ENCODE results near the gene HMX1.

HMX1 gene

DNA sequence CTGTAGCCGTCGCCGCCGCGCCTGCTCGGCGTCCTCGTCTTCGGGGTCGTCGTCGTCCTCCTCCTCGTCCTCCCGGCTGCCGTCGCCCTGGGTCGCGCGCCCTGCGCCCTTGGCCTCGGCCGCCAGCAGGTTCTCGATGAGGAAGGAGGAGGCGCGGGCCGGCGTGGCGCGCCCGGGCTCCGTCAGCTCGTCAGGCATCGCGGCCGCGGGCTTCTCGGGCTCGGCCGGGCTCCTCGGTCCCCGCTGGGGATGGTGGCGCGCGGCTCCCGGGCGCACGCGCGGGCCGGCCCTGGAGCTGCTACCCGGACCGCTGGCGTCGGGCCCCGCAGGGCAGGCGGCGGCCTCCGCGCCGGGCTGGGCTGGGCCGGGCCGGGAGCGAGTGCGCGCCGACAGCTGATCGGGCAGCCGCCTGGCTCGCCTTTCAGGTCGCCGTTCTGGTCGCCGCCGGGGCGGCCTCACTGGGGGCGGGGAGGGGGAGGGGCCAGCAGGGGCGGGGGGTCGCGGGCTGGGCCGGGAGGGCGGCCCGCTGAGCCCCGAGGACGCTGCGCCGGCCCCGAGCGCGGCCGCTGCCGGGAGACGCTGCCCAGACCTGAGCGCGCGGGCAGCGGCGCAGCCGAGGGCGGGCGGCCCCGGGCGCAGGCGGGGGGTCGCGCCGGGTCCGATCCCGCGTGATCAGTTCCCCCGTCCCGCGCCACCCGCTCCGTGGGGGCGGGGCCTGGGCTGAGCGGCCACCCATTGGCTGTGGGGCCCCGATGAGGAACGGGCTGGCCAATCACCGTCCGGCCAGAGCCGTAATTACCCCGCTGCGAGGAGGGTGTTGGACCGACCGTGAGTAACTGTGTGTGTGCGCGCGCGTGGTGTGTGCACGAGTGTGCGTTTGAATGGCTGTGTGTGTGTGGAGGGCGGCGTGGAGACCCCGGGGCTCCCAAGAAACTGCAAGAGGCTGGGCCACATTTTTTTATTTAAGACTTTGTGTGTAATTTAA, at the start of gene HMX1:
HMX1 (minus strand) TSS at position 423 of the 985 bp plus-strand sequence; CDS start at position 198, 225 bp downstream.
- no peak for DNase-seq (ENCODE audit: low read depth)
- H3K4me3 ChIP-seq (ENCODE audit: low read depth, low read length), result no peak within 1 kb of the TSS

DNA sequence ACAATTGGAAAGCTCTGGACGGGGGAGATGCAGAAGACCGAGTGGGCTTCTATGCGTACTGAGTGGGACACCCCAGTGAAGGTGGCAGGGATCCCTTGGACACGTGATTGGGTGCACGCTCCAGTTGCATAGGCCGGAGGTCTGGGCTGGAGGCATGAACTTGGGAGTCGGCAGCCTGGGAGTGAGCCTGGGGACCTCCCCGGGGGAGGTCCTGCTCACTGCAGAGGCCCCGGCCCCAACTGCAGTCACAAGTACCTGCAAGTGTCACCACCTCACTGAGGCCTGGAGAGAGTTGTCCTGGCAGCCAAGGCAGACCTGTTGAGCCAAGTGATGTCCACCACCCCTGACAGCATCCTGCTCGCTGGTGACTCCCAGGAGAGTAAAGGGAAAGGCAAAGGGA, 49.3 kb upstream of the HMX1 start:
- DNase-seq (ENCODE audit: low read depth), result no peak
- no peak overlapping the region for H3K4me3 ChIP-seq (ENCODE audit: low read depth, low read length)

GRCh38 chr4:8920289-8920965, 48.8 kb upstream of the HMX1 start:
- no peak overlapping the region for H3K4me3 ChIP-seq (ENCODE audit: low read depth, low read length)
- no peak for DNase-seq (ENCODE audit: low read depth)

DNA sequence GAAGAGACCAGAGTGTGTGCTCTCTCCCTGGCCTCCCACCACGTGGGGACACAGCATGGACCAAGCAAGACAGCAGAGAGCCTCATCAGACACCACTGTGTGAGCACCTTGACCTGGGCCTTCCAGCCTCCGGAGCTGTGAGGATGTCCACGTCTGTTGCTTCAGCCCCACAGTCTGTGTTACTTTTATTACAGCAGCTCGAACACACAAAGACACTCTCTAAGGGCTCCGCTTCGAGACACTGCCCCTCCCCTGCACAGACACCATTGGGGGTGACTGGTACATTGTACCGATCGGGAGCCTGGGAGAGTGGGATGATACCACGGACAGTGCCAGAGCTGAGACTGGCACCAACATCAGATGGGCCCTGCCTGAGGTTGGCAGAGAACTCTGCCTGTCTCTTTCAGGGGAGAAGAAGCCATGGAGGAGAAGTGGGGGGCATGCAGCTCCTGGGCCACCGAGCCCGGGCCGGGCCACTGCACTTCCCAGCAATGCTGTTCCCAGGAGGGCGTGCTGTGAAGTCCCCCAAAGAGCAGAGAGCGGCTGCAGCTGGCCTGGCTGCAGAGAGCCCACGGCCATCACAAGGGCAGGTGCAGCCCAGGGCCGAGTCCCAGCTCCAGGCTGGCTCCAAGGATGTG, 48.1 kb upstream of the HMX1 start:
- H3K4me3 ChIP-seq (ENCODE audit: low read depth, low read length), result no peak overlapping the region
- DNase-seq (ENCODE audit: low read depth), result no peak

DNA sequence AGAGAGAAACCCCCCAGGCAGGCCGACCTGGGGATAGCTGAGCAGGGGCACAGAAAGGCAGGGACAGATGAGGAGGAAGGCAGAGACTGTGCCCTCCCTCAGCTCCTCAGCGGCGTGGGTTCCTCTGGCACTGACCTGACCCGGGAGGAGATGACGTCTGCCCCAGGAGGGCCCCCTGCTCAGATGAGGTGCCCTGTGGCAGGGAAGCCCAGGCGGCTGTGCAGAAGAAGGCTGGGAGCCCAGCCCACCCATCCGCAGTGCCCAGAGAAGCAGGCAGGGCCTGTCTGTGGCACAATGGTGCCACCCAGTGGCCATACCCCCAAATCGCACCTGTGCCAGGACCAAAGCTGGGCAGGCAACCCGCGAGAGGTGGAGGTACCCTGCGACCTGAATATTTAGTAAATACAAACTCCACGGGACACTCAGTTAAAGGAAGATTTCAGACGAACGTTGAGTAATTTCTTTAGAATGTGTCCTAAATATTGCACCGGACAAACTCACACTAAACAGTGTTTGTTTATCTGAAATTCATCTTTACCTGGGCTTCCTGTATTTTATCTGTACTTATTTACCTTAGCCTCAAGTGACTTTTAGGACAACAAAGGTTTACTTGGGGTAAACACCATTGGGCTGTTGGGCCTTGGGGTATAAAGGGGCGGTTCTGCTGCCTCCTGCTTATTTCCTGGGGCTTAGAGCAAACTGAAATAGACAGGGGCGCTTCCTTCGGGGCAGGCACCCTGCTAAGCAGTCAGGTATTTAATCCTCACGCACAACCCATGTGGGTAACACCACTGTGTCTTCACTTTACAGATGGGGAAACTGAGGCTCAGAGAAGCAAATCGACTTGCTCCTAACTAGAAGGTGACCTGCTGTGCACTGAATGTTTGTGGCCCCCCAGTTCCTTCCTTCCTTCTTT, 46.5 kb upstream of the HMX1 start:
- no peak for DNase-seq (ENCODE audit: low read depth)
- H3K4me3 ChIP-seq (ENCODE audit: low read depth, low read length), result no peak overlapping the region

DNA sequence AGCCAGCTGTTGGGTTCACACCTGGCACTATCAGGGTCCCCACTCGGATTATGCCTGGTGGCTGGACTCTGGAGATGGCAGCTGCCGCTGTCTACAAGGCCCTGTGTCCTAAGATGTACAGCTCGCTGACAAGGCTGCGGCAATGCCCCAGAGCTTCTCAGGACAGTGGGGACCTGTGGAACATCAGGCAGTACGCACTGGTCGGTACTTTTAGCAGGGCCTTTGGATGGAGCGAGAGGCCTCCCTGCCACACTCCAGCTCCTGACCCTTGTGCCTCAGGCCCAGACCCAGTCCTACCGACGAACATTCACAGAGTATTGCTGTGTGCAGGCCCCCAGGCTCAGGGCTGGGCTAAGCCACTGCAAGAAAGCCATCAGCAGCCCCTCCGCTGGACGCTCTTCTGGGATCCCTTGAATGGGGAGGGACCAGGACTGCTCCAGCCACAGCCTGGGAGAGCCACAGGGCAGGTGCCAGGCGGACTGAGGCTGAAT, 45.7 kb upstream of the HMX1 start:
- DNase-seq (ENCODE audit: low read depth), result no peak
- H3K4me3 ChIP-seq (ENCODE audit: low read depth, low read length), result no peak overlapping the region

DNA sequence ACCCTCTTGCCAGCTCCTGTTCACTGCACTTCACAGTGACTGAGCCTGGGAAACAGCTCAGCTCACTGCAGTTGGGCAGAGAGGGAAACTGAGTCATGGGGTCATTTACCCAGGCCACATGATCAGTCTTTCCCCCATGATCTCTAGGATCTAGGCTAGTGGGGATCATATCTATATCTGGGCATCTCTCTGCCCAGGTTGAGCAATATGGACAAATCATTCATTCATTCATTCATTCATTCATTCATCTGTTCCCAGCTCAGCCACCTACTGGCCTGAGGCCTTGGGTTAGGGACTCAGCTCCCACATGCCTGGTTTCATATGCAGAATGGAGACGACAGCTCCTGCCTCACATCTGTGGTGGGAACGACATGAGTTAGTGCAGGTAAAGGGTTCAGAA, 45.3 kb upstream of the HMX1 start:
- no peak for DNase-seq (ENCODE audit: low read depth)
- no peak overlapping the region for H3K4me3 ChIP-seq (ENCODE audit: low read depth, low read length)

DNA sequence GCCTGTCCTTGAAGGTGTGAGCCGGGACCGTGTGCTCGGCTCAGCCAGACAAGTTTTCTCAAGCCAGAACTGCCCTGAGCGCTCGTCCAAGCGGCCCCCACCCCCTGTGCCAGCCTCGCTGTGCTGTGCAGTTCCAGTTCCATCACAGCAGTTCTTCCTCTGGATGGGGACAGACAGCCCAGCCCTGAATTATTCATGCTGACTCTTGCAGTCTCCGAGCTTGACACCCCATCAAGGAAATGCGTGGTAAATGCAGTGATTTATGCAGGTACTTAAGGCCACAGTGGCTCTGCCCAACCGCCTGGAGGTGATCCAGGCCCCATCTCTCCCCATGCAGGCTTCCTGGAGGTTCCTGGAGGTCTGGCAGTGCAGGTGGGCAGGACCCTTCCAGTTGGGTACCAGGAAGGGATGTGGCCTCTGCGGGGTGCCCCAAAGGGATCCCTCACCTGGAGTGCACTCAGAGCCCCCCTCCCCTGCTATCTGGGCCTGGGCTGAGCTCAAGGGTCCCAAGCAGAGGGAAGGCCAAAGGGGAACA, 44.8 kb upstream of the HMX1 start:
- no peak for DNase-seq (ENCODE audit: low read depth)
- H3K4me3 ChIP-seq (ENCODE audit: low read depth, low read length), result no peak overlapping the region

GRCh38 chr4:8915201-8916200, 43.9 kb upstream of the HMX1 start:
- no peak for DNase-seq (ENCODE audit: low read depth)

GRCh38 chr4:8914461-8915171, 43.0 kb upstream of the HMX1 start:
- no peak overlapping the region for H3K4me3 ChIP-seq (ENCODE audit: low read depth, low read length)
- DNase-seq (ENCODE audit: low read depth), result no peak

More at GRCh38 chr4:8915201-8916200, 43.9 kb upstream of the HMX1 start:
- no peak overlapping the region for H3K4me3 ChIP-seq (ENCODE audit: low read depth, low read length)

- no peak for DNase-seq (ENCODE audit: low read depth)
- no peak overlapping the region for H3K4me3 ChIP-seq (ENCODE audit: low read depth, low read length)
Measured at GRCh38 chr4:8913858-8914460, 42.3 kb upstream of the HMX1 start.

- H3K4me3 ChIP-seq (ENCODE audit: low read depth, low read length), result no peak overlapping the region
- DNase-seq (ENCODE audit: low read depth), result no peak
Measured at GRCh38 chr4:8913121-8913857, 41.6 kb upstream of the HMX1 start.

GRCh38 chr4:8912506-8912905, 40.9 kb upstream of the HMX1 start:
- H3K4me3 ChIP-seq (ENCODE audit: low read depth, low read length), result no peak overlapping the region
- no peak for DNase-seq (ENCODE audit: low read depth)

DNA sequence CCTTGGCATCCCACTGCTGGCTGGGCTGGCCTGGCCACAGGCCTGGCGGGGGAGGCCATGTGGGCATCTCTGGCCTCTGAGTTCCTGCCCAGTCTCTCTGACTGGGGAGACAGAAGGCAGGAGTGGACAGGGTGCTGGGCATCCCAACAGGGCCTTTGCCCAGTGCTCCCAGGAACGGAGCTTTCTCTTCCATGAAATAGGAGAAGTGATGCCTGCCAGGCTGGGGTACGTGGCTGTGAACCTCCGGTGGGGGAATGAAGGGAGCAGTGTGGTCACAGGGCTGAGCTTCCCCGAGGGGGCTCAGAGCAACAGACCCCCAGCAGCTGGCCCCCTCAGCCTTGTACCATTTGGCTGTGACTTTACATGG, 40.4 kb upstream of the HMX1 start:
- H3K4me3 ChIP-seq (ENCODE audit: low read depth, low read length), result no peak overlapping the region
- DNase-seq (ENCODE audit: low read depth), result no peak

GRCh38 chr4:8911316-8912088, 39.9 kb upstream of the HMX1 start:
- DNase-seq (ENCODE audit: low read depth), result no peak
- H3K4me3 ChIP-seq (ENCODE audit: low read depth, low read length), result no peak overlapping the region

All from skeletal muscle cell (primary cell).